NCI-H2227 treated with DMSO at 0.1 percent for 48 hours (cell line): ENCODE data around the gene MAPK8IP3.
"Not testable (repeated sequence)": the region's sequence is repeated elsewhere in the genome, so short reads cannot be mapped to it uniquely, and the experiment has no call there.

Source experiments
- DNase-seq: peaks from one replicate; lab custom pipeline; 2025; lab: John Stamatoyannopoulos, UW

MAPK8IP3 gene

DNA sequence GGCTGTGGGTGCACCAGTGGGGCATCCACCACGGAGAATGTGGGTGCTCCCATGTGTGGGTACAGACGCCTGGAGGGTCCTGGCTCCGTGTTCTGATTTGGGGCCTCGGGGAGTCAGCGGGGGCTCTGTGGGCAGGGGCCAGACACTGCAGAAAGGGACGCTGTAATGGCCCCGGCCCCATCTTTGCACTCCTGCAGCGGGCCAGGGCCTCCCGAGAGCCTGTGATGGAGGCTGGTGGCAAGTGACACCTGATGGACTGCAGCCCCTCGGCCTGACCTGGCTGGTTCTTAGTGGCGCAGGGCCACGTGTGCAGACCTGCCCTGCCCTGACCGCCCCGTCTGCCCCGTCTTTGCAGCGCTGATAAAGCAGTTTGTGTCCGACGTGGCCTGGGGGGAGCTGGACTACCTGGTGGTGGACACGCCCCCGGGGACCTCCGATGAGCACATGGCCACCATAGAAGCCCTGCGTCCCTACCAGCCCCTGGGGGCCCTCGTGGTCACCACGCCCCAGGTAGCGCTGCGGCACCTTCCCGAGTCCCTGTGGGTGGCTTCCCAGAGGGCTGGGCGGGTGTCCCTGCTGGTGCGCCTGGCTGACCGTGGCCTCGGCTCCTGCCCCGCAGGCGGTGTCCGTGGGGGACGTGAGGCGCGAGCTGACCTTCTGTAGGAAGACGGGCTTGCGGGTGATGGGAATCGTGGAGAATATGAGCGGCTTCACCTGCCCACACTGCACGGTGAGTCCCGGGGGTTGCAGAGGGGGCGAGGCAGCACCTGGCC is 81.5 kb downstream of the MAPK8IP3 start:
- no peak for DNase-seq

DNA sequence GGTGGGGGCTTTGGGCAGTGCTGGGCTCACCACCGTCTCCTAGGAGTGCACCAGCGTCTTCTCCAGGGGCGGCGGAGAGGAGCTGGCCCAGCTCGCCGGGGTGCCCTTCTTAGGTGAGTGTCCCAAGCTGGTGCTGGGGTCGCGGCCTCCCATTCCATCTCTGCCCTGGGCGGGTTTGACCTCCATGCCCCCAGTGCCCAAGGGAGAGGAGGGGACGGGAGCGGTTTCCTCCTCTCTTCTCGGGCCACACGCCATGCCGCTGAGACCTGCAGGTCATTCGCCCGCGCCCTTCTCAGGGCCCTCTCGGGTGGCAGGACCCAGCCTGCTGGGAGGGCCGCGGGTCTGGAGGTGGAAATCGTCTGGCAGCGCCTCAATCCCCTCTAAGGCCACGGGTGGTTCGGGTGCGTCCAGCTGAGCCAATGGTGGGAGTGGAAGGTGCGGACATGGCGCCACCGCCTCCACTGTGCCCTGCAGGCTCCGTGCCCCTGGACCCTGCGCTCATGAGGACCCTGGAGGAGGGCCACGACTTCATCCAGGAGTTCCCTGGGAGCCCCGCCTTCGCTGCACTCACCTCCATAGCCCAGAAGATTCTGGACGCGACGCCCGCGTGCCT is 82.2 kb downstream of the MAPK8IP3 start:
- DNase-seq, result no peak

DNA sequence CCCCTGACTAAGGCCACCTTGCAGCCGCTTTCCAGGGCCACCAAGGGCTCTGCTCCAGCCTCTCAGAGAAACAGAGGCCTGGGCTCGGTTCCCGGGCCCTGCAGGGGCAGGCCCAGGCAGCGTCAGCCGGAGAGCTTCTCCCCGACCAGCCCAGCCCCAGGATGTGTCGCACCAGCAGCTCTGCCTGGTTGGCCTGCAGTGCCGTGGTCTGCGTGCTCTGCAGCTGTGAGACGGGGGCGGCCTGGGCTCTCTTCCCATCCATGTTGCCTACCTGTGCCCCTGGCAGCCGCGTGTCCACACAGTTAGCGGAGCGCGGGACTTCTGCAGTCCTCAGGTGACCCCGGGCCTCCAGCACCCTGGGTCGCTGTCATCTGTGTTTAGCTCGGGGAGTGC is 82.7 kb downstream of the MAPK8IP3 start:
- no peak for DNase-seq

DNA sequence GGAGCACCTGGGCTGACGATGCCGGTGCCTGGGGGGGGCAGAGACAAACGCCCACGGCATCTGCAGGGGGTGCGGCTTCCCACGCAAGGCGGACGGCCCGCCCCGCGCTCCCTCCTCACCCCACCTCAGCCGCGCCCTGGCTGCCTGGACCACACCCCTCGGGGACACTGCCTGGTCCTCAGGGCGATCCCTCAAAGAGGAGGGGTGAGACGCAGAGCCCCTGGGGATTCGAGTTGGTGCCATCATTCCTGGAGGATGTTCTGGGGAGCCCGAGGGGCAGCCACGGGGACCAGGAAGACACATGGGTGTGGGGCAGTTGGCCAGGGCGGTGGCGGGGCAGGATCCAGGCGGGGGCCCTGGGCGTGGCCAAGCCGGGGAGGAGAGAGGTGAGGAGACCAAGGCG is 83.6 kb downstream of the MAPK8IP3 start:
- DNase-seq, result no peak

DNA sequence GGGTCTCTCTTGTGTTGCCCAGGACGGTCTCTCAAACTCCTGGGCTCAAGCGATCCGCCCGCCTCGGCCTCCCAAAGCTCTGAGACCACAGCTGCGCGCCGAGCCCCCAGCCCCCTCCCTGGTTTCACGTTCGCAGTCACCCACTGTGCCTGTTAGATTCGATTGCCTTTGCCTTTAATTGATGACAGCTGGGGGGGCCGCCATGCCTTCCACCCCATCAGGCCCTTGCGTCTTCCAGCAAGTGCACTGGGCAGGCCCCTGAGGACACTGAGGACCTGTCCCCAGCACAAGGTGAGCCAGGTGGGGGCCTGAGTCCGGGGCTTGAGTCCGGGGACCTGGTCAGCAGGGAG is 84.2 kb downstream of the MAPK8IP3 start:
- no peak for DNase-seq

DNA sequence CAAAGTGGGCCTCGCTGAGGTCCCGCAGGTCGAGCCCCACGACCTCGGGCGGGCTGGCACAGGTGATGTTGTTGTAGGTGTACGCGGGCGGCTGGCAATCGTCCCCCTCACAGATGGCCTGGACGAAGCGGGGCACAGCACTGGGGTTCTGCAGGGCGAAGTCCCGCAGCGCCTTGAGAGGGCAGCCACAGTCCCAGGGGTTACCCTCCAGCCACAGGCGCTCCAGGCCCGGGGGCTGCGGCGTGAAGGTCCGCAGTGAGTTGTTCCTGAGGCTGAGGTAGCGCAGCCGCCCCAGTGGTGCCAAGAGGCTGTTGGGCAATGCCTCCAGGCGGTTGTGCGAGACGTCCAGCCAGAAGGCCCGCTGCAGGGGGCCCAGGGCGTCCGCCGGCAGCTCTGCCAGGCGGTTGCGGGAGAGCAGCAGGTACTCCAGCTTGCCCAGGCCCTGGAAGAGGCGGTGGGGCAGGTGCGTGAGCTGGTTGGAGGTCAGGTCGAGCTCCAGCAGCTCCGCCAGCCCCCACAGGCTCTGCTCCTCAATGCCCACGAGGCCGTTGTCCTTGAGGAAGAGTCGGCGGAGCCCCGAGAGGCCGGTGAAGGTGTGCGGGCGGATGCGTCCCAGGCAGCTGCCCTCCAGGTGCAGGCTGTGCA is 84.7 kb downstream of the MAPK8IP3 start:
- no peak for DNase-seq

DNA sequence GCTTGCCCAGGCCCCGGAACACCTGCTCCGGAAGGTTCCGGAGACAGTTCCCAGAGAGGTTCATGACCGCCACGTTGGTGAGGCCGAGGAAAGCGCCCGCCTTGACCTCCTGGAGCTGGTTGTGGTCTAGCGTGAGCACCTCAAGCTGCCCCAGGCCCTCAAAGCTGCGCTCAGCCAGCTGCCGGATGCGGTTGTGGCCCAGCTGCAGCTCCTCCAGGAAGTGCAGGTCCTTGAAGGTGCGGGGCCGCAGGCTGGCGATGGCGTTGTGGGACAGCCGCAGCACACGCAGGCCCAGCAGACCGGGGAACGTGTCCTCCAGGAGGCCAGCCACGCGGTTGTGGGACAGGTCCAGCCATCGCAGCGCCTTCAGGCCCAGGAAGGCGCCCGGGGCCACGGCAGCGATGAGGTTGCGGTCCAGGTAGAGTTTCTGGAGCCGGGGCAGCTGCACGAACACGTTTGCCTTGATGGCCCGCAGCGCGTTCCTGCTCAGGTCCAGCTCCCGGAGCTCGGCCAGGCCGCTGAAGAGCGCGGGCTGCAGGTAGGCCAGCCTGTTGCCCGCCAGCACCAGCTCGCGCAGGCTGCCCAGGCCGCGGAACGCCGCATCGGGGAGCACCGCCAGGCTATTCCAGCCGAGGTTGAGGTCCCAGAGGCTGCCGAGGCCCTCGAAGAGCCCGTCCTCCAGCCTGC is 85.4 kb downstream of the MAPK8IP3 start:
- no peak for DNase-seq

DNA sequence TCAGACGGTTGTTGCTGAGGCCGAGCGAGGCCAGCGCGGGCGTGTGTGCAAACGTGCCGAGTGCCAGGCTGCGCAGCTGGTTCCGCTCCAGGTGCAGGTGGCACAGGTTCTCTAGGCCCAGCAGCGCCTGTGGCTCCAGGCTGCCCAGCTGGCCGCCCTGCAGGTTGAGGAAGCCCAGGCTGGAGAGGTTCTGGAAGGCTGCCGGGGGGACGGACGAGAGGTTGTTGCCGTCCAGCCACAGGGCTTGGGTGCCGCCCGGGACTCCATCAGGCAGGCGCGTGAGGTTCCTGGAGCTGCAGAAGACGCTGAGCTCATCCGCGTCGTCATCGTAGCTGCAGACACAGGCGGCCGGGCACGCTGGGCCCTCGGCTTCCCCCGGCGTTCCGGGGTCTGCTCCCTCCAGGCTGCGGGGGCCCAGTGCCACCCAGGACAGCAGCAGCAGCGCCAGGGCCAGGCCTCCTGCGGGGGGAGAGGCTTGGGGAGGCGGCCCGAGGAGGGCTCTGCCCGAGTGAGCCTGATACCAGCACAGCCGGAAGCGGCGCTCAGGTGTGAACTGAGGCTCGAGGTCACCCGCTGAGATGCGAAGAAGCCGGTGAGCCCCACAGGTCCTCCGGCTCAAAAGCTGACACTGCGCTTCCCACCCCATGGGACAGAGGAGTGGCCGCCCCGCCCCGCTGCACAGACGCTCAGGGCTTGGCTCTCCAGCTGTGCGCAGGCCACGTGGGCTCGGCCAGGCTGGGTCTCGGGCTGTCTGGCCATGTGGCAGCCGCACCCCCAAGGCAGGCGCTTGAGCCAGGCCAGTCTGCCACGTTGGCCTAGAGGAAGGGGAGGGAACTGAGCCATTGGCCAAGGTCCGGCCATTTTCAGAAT is 86.2 kb downstream of the MAPK8IP3 start:
- DNase-seq, result no peak

DNA sequence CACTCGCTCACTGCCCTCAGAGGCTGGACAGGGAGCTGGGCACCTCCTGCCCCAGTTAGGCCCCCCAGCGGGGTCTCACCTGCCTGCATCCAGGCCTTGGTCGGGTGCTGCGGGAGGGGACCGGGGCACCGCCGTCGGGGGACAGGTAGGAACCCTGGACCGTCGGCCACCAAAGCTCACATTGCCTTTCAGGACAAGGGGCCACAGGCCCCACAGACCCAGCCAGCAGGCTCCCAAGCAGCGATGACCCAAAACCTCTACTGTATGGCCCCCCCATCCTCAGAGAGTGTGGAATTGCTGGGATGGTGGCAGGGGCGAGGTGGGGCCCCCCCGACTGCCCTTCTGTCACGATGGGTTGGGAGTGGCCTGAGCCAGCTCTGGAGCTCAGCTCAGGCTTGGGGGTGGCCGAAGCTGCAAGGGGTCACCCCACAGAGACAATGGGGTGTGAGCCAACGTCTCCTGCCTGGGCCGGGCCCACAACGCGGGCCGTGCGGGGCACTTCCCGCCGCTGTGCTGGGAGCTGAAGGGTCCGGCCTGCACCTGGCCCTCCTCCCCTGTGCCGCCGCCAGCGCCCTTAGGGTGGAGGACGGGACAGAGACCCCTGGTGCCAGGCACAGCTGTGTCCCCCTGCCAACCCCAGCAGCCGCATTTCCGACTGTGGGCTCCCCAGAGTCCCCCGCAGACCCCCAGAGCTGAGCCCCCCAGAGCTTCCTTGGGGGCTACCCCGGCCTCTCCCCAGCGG is 87.0 kb downstream of the MAPK8IP3 start:
- DNase-seq, result no peak

DNA sequence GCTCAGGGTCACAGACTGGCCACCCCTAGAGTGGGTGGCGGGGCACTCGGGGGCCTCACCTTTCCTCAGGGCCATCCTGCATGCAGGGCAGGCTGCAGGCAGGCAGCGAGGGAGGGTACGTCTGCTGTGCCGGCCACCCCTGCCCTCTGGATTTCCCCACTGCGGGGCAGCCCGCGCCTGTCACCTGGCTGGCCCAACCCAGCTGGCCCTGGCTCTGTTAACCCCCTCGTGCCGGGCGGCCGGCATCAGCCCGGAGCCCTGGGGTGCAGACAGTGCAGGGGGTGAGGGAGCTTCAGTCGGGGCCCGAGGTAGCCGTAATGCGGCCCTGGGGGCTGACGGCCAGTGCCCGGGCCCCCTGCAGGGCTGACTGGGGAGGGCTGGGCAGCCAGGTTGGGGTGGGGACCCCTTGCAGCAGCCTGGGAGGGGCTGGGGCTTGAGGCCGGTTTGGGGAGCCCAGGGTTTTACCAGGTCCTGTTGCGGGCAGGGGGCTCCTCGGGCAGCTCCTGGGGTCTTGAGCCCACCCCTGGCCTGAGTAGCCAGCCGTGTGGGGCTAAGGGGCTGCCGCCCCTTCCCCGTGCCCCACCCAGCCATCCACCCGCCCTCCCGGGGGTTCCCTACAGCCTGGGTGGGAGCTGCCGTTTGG is 87.7 kb downstream of the MAPK8IP3 start, which contains the start of gene IGFALS:
IGFALS (minus strand) TSS at position 128 of the 643 bp plus-strand sequence; CDS start at position 75, 53 bp downstream.
- DNase-seq, result no peak

DNA sequence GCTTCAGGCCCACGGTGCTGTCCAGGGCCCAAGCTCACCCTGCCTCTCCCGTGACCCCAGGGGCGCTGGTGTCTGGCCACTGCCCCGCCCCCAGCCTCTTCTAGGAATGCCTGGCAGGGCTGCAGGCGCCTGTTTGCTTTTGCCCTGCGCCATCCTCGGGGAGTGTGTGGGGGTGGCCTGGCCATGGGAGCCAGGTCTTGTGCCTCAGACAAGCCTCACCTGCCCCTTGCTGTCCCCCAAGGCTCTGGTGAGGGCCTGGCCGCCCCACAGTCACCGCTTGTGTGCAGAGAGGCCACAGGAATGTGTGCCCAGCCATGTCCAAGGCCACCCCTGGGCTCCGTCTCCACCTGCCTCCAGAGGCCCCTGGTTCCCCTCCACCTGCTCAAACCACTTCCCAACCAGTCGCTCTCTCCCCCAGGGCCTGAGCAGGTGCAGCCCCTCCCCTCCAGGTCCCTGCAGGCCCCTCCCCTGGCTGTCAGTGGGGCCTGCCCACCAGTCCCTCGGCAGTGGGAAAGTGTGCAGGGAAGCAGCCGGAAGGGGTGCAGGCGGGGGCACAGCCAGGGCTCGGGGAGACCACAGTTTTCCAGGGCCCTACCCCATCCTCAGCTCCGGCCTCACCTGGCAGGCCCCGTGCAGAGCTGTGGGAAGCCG is 88.4 kb downstream of the MAPK8IP3 start:
- no peak for DNase-seq

DNA sequence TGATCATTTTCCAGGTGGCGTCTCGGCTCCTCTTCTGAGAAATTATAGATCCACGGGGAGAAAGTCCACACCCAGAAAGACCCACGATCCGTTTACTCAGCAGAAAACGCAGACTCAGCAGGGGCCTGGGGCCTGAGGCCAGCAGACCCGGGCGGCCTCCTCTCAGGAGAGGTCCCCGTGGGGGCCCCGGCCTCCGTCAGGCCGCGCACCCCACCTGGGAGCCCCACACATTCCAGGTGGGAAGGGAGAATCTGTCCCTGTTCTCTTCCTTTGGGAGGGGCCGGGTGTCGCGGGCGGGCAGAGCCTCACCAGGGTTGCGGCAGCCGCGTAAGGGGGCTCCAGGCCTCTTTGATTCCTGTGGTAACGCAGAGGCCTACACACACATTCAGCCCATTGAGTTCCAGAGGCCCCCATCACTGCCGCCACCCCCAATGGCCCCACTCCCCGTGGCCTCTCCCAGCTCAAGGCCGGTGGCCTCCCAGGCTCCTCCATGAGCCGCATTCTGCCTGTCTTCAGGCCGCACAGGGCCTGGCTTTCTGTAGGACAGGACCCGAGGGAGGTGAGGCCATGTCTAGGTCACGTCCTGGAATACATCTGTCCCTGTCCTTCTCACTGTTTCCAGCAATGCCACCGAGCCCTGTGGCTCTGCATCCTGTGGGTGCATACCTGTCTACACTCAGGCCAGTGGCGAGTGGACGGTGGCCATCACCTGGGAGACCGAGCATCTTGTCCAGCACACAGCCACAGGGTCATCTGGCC is 89.1 kb downstream of the MAPK8IP3 start:
- DNase-seq, result no peak

DNA sequence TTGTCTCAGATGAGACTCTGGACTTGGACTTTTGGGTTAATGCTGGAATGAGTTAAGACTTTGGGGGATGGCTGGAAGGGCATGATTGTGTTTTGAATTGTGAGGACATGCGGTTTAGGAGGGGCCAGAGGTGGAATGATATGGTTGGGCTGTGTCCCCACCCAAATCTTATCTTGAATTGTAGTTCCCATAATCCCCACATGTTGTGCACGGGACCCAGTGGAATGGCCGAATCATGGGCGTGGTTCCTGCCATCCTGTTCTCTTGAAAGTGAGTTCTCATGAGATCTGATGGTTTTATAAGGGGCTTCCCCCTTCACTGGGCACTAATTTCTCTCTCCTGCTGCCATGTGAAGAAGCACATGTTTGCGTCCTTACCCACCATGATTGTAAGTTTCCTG is 93.3 kb downstream of the MAPK8IP3 start:
- not testable (repeated sequence) for DNase-seq

DNA sequence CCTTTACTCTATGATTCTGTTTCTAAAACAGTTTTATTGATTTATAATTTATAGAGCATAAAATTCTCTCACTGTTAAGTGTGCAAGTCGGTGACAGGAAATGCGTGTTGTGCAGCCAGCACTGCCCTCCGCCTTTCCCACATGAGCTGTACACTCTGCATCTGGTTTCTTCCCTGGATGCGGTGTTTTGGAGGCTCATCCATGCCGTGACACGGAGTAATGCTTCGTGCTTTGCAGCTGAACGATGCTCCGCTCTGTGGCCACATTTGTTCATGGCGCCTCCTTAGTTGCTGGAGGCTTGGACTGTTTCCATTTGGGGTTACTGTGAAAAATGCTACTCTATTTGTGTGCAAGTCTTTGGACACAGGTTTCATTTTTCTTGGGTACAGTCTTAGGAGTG is 94.7 kb downstream of the MAPK8IP3 start:
- DNase-seq, result no peak

DNA sequence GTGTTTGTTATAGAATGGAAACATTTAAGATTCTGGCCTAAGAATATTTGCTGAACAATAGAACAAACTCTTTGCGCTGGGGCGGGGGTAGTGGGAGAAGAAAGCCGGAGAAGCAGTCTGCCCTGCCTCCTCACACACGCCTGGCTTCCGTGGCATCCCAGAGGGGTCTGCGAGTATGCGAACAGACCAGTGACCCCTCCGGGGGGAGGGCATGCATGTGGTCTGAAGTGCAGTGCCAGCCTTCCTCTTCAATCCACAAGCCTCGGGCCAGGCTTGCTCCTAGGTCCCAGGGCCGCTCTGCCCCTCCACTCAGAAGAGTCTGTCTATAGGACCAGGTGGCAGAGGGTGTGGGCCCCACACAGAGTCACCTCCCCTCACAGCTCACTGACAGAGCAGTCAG is 101.6 kb downstream of the MAPK8IP3 start:
- no peak for DNase-seq

DNA sequence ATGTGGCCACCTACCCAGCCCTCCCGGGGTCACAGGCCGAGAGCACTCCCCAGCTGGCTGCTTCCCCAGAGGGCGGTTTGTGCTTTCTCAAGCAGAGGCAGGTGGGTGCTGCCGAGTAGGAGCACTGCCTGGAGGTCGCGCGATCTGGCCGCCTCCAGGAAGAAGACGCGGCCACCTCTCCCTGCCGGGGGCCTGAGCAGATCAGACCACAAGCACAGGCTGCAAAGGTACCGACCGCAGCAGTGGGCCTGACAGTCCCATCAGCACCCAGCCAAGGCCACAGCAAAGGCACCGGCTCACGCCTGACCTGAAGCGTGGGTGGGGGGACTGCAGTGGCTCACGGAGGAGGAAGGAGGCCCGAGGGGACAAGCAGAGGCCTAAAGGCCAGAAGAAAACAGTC is 102.7 kb downstream of the MAPK8IP3 start:
- DNase-seq, result no peak

DNA sequence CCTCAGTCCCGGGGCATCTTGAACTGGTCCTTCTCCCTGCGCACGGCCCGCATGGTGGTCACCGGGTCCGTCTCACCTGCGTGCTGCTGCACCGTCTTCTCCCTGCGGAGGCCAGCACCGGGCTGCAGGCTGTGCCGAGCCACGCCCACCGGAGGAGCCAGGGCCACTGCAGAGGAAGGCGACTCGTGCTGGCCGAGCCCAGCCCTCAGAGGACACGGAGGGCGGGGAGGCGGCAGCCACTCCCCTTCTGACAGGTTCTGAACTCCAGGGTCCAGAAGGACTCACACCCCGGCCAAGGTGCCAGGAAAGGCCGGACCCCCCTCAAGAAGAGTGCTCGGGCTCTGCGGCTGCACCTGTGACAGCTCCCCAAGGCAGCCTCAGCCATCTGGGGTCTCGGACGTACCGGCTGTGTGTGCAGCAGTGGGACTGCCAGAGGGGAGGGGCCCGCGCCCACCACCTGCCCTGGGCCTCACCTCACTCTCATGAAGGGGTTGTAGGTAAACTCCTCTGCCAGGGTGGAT is 103.3 kb downstream of the MAPK8IP3 start:
- DNase-seq, result no peak

DNA sequence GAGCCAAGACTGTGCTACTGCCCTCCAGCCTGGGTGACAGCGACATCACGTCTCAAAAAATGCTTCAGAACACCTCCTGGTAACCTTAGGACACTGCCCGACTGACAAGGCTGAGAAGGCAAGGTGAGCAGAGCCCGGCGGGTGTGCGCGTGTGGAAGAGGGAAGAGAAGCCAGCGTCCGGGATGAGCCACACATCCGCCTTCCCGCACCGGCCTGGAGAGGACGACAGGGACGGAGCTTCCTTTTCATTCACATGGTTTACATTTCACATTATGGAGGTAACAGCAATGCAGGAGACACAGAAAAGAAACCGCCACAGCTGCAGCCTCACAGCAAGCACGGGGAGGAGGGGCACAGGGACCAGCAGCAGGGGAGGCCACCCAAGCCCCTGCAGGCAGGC is 104.1 kb downstream of the MAPK8IP3 start:
- no peak for DNase-seq

DNA sequence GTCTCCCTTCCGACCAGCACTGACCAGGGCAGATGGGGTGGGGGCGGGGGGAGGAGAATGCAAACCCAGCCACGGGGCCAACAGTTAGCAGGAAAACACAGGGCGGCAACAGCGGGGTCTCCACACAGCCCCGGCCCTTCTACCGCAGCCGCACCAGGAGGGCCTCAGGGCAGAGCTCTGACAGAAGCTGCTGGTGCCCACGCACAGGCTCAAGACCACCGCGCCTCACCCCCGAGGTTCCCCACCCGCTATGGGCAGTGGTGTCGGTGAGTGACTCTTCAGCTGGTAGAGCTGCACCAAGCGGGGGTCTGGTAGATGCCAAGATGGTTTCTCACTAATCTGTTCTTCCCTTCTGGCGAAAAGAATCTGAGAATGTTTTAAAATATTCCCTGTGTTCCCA is 104.5 kb downstream of the MAPK8IP3 start:
- no peak for DNase-seq
